Hepatocyte (in vitro differentiated cells): Measurements from ENCODE around the gene KMT2E.

ENCODE experiments used
- EZH2 ChIP-seq: fragments of 200-600 bp; sonication (generic); IDR thresholded peaks from 2 replicates; pipeline ENCODE4 v1.6.1; 2016; ENCODE audit warnings: antibody characterized with exemption, mild to moderate bottlenecking, borderline replicate concordance
- TF ChIP-seq, protein P1 (sequence below): fragments of 200-600 bp; sonication (generic); IDR thresholded peaks from 2 replicates; pipeline ENCODE4 v1.5.1; 2016; ENCODE audit warnings: antibody characterized with exemption, mild to moderate bottlenecking; ENCODE audit not compliant: poor library complexity

DNA sequence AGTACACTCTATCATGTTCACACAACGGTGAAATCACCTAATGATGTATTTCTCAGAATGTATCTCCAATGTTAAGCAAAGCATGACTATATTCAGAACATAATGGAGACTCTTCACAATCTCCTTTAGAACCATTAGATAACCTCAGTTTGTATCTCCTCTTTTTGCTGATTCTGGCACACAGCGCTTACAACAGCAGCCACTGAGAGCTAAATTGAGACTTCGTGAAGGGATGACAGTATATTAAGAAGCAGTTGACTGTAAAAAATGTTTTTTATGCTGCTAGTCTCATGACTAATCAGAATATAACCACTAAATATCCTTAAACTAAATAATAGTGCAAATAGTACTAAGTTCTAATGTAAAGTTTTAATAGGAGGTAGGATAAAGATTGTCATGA lies 46.9 kb downstream of the KMT2E start:
- TF ChIP-seq, protein P1, sequence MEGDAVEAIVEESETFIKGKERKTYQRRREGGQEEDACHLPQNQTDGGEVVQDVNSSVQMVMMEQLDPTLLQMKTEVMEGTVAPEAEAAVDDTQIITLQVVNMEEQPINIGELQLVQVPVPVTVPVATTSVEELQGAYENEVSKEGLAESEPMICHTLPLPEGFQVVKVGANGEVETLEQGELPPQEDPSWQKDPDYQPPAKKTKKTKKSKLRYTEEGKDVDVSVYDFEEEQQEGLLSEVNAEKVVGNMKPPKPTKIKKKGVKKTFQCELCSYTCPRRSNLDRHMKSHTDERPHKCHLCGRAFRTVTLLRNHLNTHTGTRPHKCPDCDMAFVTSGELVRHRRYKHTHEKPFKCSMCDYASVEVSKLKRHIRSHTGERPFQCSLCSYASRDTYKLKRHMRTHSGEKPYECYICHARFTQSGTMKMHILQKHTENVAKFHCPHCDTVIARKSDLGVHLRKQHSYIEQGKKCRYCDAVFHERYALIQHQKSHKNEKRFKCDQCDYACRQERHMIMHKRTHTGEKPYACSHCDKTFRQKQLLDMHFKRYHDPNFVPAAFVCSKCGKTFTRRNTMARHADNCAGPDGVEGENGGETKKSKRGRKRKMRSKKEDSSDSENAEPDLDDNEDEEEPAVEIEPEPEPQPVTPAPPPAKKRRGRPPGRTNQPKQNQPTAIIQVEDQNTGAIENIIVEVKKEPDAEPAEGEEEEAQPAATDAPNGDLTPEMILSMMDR = no peak
- TF ChIP-seq EZH2 = no peak
